ENCODE measurements around the gene SOX6.
"Not testable (repeated sequence)": the region's sequence is repeated elsewhere in the genome, so short reads cannot be mapped to it uniquely, and the experiment has no call there.

Gene SOX6

GRCh38 chr11:16080688-16081381, 275.5 kb downstream of the SOX6 start:
- H3K4me1 Mint-ChIP-seq: no peaks in the 10 kb centered on the region
- no peak overlapping the region for H3K4me3 Mint-ChIP-seq
- H3K27me3 Mint-ChIP-seq: no peaks in the 10 kb centered on the region
- H3K9me3 Mint-ChIP-seq: peaks cover 8% of the 10 kb centered on the region
- H3K36me3 Mint-ChIP-seq: peaks cover 2% of the 10 kb centered on the region
- H3K27ac Mint-ChIP-seq: no peak overlapping the region

GRCh38 chr11:16078936-16079335, 277.4 kb downstream of the SOX6 start:
- no peaks in the 10 kb centered on the region for H3K27me3 Mint-ChIP-seq
- no peak overlapping the region for H3K4me3 Mint-ChIP-seq
- no peak overlapping the region for H3K27ac Mint-ChIP-seq
- peaks cover 14% of the 10 kb centered on the region for H3K9me3 Mint-ChIP-seq
- H3K36me3 Mint-ChIP-seq: peaks cover 2% of the 10 kb centered on the region
- H3K4me1 Mint-ChIP-seq: no peaks in the 10 kb centered on the region

GRCh38 chr11:16070573-16070972, 285.8 kb downstream of the SOX6 start:
- no peaks in the 10 kb centered on the region for H3K4me1 Mint-ChIP-seq
- peaks cover 6% of the 10 kb centered on the region for H3K9me3 Mint-ChIP-seq
- no peak overlapping the region for H3K4me3 Mint-ChIP-seq
- no peak overlapping the region for H3K27ac Mint-ChIP-seq
- H3K36me3 Mint-ChIP-seq: no peaks in the 10 kb centered on the region
- no peaks in the 10 kb centered on the region for H3K27me3 Mint-ChIP-seq

- not testable (repeated sequence) for H3K27ac Mint-ChIP-seq, H3K4me1 Mint-ChIP-seq, H3K36me3 Mint-ChIP-seq, H3K27me3 Mint-ChIP-seq, H3K9me3 Mint-ChIP-seq, H3K4me3 Mint-ChIP-seq
Measured at GRCh38 chr11:16067268-16067667, 289.1 kb downstream of the SOX6 start.

- Mint-ChIP-seq H3K27ac (no peak overlapping the region), H3K4me3 (no peak overlapping the region)
Measured at GRCh38 chr11:16059332-16059731, 297.0 kb downstream of the SOX6 start.

GRCh38 chr11:16058671-16059070, 297.7 kb downstream of the SOX6 start:
- Mint-ChIP-seq H3K27ac (no peak overlapping the region), H3K4me3 (no peak overlapping the region), H3K27me3 (no peaks in the 10 kb centered on the region), H3K4me1 (no peaks in the 10 kb centered on the region), H3K9me3 (no peaks in the 10 kb centered on the region), H3K36me3 (no peaks in the 10 kb centered on the region)

More at GRCh38 chr11:16059332-16059731, 297.0 kb downstream of the SOX6 start:
- Mint-ChIP-seq H3K9me3 (no peaks in the 10 kb centered on the region), H3K36me3 (no peaks in the 10 kb centered on the region), H3K27me3 (no peaks in the 10 kb centered on the region), H3K4me1 (no peaks in the 10 kb centered on the region)

- H3K4me1 Mint-ChIP-seq: no peaks in the 10 kb centered on the region
- no peaks in the 10 kb centered on the region for H3K36me3 Mint-ChIP-seq
- H3K27ac Mint-ChIP-seq: no peak overlapping the region
- H3K9me3 Mint-ChIP-seq: no peaks in the 10 kb centered on the region
- H3K27me3 Mint-ChIP-seq: no peaks in the 10 kb centered on the region
- no peak overlapping the region for H3K4me3 Mint-ChIP-seq
Measured at GRCh38 chr11:16052750-16053149, 303.6 kb downstream of the SOX6 start.

GRCh38 chr11:16049611-16050010, 306.7 kb downstream of the SOX6 start:
- no peaks in the 10 kb centered on the region for H3K27me3 Mint-ChIP-seq
- H3K27ac Mint-ChIP-seq: no peak overlapping the region
- H3K9me3 Mint-ChIP-seq: no peaks in the 10 kb centered on the region
- no peaks in the 10 kb centered on the region for H3K4me1 Mint-ChIP-seq
- H3K36me3 Mint-ChIP-seq: no peaks in the 10 kb centered on the region
- H3K4me3 Mint-ChIP-seq: no peak overlapping the region

GRCh38 chr11:16047073-16047472, 309.3 kb downstream of the SOX6 start:
- Mint-ChIP-seq H3K4me1 (no peaks in the 10 kb centered on the region), H3K4me3 (no peak overlapping the region), H3K9me3 (no peaks in the 10 kb centered on the region), H3K27ac (no peak overlapping the region), H3K27me3 (no peaks in the 10 kb centered on the region), H3K36me3 (no peaks in the 10 kb centered on the region)

GRCh38 chr11:16043617-16044016, 312.7 kb downstream of the SOX6 start:
- Mint-ChIP-seq H3K4me3 (no peak overlapping the region), H3K36me3 (no peaks in the 10 kb centered on the region), H3K9me3 (no peaks in the 10 kb centered on the region), H3K4me1 (no peaks in the 10 kb centered on the region), H3K27me3 (no peaks in the 10 kb centered on the region), H3K27ac (no peak overlapping the region)

GRCh38 chr11:16041207-16041606, 315.1 kb downstream of the SOX6 start:
- no peaks in the 10 kb centered on the region for H3K4me1 Mint-ChIP-seq
- H3K4me3 Mint-ChIP-seq: no peak overlapping the region
- no peaks in the 10 kb centered on the region for H3K9me3 Mint-ChIP-seq
- H3K27me3 Mint-ChIP-seq: no peaks in the 10 kb centered on the region
- H3K27ac Mint-ChIP-seq: no peak overlapping the region
- H3K36me3 Mint-ChIP-seq: no peaks in the 10 kb centered on the region

GRCh38 chr11:16040151-16040550, 316.2 kb downstream of the SOX6 start:
- H3K4me3 Mint-ChIP-seq: no peak overlapping the region
- no peaks in the 10 kb centered on the region for H3K36me3 Mint-ChIP-seq
- no peaks in the 10 kb centered on the region for H3K9me3 Mint-ChIP-seq
- no peaks in the 10 kb centered on the region for H3K27me3 Mint-ChIP-seq
- no peak overlapping the region for H3K27ac Mint-ChIP-seq
- H3K4me1 Mint-ChIP-seq: no peaks in the 10 kb centered on the region

GRCh38 chr11:16037179-16037578, 319.2 kb downstream of the SOX6 start:
- Mint-ChIP-seq H3K27ac (no peak overlapping the region), H3K4me1 (no peaks in the 10 kb centered on the region), H3K27me3 (no peaks in the 10 kb centered on the region), H3K9me3 (no peaks in the 10 kb centered on the region), H3K36me3 (no peaks in the 10 kb centered on the region), H3K4me3 (no peak overlapping the region)

- no peak overlapping the region for H3K27ac Mint-ChIP-seq
- H3K36me3 Mint-ChIP-seq: no peaks in the 10 kb centered on the region
- H3K4me1 Mint-ChIP-seq: no peaks in the 10 kb centered on the region
- no peaks in the 10 kb centered on the region for H3K27me3 Mint-ChIP-seq
- H3K9me3 Mint-ChIP-seq: no peaks in the 10 kb centered on the region
- H3K4me3 Mint-ChIP-seq: no peak overlapping the region
Measured at GRCh38 chr11:16036218-16036617, 320.1 kb downstream of the SOX6 start.

GRCh38 chr11:16034074-16034473, 322.3 kb downstream of the SOX6 start:
- no peaks in the 10 kb centered on the region for H3K9me3 Mint-ChIP-seq
- no peaks in the 10 kb centered on the region for H3K36me3 Mint-ChIP-seq
- no peaks in the 10 kb centered on the region for H3K4me1 Mint-ChIP-seq
- H3K4me3 Mint-ChIP-seq: no peak overlapping the region
- H3K27ac Mint-ChIP-seq: no peak overlapping the region
- no peaks in the 10 kb centered on the region for H3K27me3 Mint-ChIP-seq

GRCh38 chr11:16032974-16033373, 323.4 kb downstream of the SOX6 start:
- Mint-ChIP-seq H3K9me3 (no peaks in the 10 kb centered on the region), H3K27me3 (no peaks in the 10 kb centered on the region), H3K36me3 (no peaks in the 10 kb centered on the region), H3K4me3 (no peak overlapping the region), H3K4me1 (no peaks in the 10 kb centered on the region), H3K27ac (no peak overlapping the region)

GRCh38 chr11:16031210-16031609, 325.1 kb downstream of the SOX6 start:
- no peak overlapping the region for H3K4me3 Mint-ChIP-seq
- H3K9me3 Mint-ChIP-seq: no peaks in the 10 kb centered on the region
- no peaks in the 10 kb centered on the region for H3K4me1 Mint-ChIP-seq
- H3K27me3 Mint-ChIP-seq: no peaks in the 10 kb centered on the region
- H3K36me3 Mint-ChIP-seq: no peaks in the 10 kb centered on the region
- H3K27ac Mint-ChIP-seq: no peak overlapping the region
